GM12878 (cell line): ENCODE results near the gene AP3S1. TPM values are rescaled to one million over a fixed set of nuclear protein-coding genes. Genes with fewer than 3 reads are reported as not detected.

Experiments used
- ATAC-seq: fragments of 200-7000 bp; cut with Tn5 transposase; 3 replicates; pipeline ENCODE4 v1.9.1; 2020; ENCODE audit warnings: mild to moderate bottlenecking, moderate library complexity
- BruUV-seq: library from RNA; stranded (reverse); fragments of 400-500 nt; replicated peaks from 2 replicates; lab custom pipeline; 2021; lab: Mats Ljungman, UMichigan
- CTCF ChIA-PET: fragments of 300-600 bp; sonication (Branson Sonifier 250); formaldehyde crosslinking; extraction: SDS; loops from one replicate; lab custom pipeline; 2021; ENCODE audit warnings: inconsistent platforms; lab: Yijun Ruan, JAX
- POLR2A ChIA-PET: fragments of 350-600 bp; formaldehyde crosslinking; extraction: SDS; loops from one replicate; lab custom pipeline; 2021; ENCODE audit warnings: inconsistent platforms; lab: Charles Lee
- RAD21 ChIA-PET: fragments of 300-600 bp; sonication (Branson Sonifier 250); formaldehyde crosslinking; loops from one replicate; lab custom pipeline; 2023; ENCODE audit warnings: antibody characterized with exemption; ENCODE audit not compliant: unreplicated experiment; lab: Charles Lee
- SMC1A ChIA-PET: fragments of 300-600 bp; sonication (Branson Sonifier 250); formaldehyde crosslinking; loops from one replicate; lab custom pipeline; 2023; ENCODE audit not compliant: unreplicated experiment, uncharacterized antibody; lab: Charles Lee
- DNase-seq: peaks from one replicate; pipeline ENCODE4 v3.0.0-alpha.2; 2011; ENCODE audit warnings: low read depth, low spot score
- FAIRE-seq: peaks from 3 replicates; lab custom pipeline; 2011; peaks lifted over from hg19 to GRCh38; lab: Jason Lieb, UNC
- H2AFZ ChIP-seq: 2 replicates; pipeline ENCODE4 v1.6.0; 2011; ENCODE audit warnings: low read depth, low read length, control low read depth; ENCODE audit not compliant: control insufficient read depth
- H3K27ac ChIP-seq: 2 replicates; pipeline ENCODE4 v1.5.1; 2011; ENCODE audit warnings: control low read depth; ENCODE audit not compliant: control insufficient read depth, insufficient read depth
- H3K27me3 ChIP-seq, 2 experiments: replicated peaks in 1 of 2; 2 replicates each; pipeline versions ENCODE4 v1.6.0 to v1.6.1; 2011; ENCODE audit warnings: low read length in 1 of 2; ENCODE audit not compliant: control insufficient read depth in 2 of 2, insufficient read depth in 2 of 2
- H3K36me3 ChIP-seq, 2 experiments: 2 replicates each; pipeline ENCODE4 v1.5.1; 2011; ENCODE audit warnings: low read length in 1 of 2; ENCODE audit not compliant: control insufficient read depth in 2 of 2, insufficient read depth in 2 of 2
- H3K4me1 ChIP-seq: 2 replicates; pipeline ENCODE4 v1.6.1; 2011; ENCODE audit warnings: mild to moderate bottlenecking, low read length, moderate library complexity, mixed read lengths; ENCODE audit not compliant: control insufficient read depth, insufficient read depth
- H3K4me2 ChIP-seq: 2 replicates; pipeline ENCODE4 v1.6.0; 2011; ENCODE audit warnings: control low read depth; ENCODE audit not compliant: control insufficient read depth, insufficient read depth
- H3K4me3 ChIP-seq: fragments of 200-600 bp; sonication (generic); 2 replicates; pipeline ENCODE4 v1.5.1; 2016
- H3K79me2 ChIP-seq: 2 replicates; pipeline ENCODE4 v1.6.0; 2011; ENCODE audit warnings: low read length; ENCODE audit not compliant: control insufficient read depth, insufficient read depth
- H3K9ac ChIP-seq: 2 replicates; pipeline ENCODE4 v1.8.0; 2011; ENCODE audit warnings: low read length, control low read depth, mixed read lengths; ENCODE audit not compliant: control insufficient read depth, insufficient read depth
- H3K9me3 ChIP-seq: replicated peaks from 3 replicates; pipeline ENCODE4 v1.5.1; 2011; ENCODE audit warnings: mild to moderate bottlenecking, low read length; ENCODE audit not compliant: control insufficient read depth, insufficient read depth
- H4K20me1 ChIP-seq: 2 replicates; pipeline ENCODE4 v1.6.0; 2011; ENCODE audit not compliant: control insufficient read depth, insufficient read depth
- CHD2 ChIP-seq: IDR thresholded peaks from 2 replicates; pipeline ENCODE4 v1.6.1; 2011; ENCODE audit warnings: low read depth, low read length, improper control_type of control experiment, borderline replicate concordance
- EZH2 ChIP-seq: IDR thresholded peaks from 2 replicates; pipeline ENCODE4 v1.6.1; 2012; ENCODE audit warnings: low read depth, mild to moderate bottlenecking, control low read depth, inconsistent platforms, low read length, borderline replicate concordance; ENCODE audit not compliant: control insufficient read depth
- HSF1 ChIP-seq: fragments of 150-350 bp; IDR thresholded peaks from 2 replicates; pipeline ENCODE4 v1.6.1; 2014; ENCODE audit warnings: mild to moderate bottlenecking, low read depth, low read length
- SUZ12 ChIP-seq: fragments of 200-600 bp; sonication (generic); IDR thresholded peaks from one replicate; pipeline ENCODE4 v1.6.1; 2018; ENCODE audit warnings: antibody characterized with exemption, mild to moderate bottlenecking; ENCODE audit not compliant: unreplicated experiment
- USF2 ChIP-seq: IDR thresholded peaks from 2 replicates; pipeline ENCODE4 v1.6.1; 2011; ENCODE audit warnings: low read depth, low read length, improper control_type of control experiment, borderline replicate concordance
- WGBS: methylation state at CpG from one replicate; pipeline ENCODE4 v1.1.6; 2016; ENCODE audit warnings: low lambda C conversion rate; ENCODE audit not compliant: insufficient replicate concordance, insufficient coverage; ENCODE audit errors: missing lambda C conversion rate; 5-methylcytosine and 5-hydroxymethylcytosine counted together
- in situ Hi-C: fragments of 300-500 bp; cut with MboI; formaldehyde crosslinking; loops from 9 replicates; pipeline ENCODE4 v1.14.3; 2018; ENCODE audit warnings: mixed read lengths
- intact Hi-C: fragments of 100-400 bp; cut with micrococcal nuclease; formaldehyde crosslinking; loops from one replicate; pipeline ENCODE4 v1.14.2; 2022; ENCODE audit not compliant: unreplicated experiment
- polyA plus RNA-seq, 11 experiments: library from polyadenylated mRNA; depleted of rRNA in 4 of 11; unstranded in 6 of 11; stranded (reverse) in 5 of 11; fragments of >200 nt; fragmentation: Nextera tagmentation in 4 of 11; fragmentation: Illumina TruSeq in 1 of 11; extraction: Ambion mirVana in 4 of 11; extraction: Trizol in 1 of 11; gene quantifications; 1 replicate in 1 of 11; 2 replicates in 10 of 11; pipeline versions ENCODE4 v1.2.1 to v1.2.3, GENCODE V29; 2011 to 2016; ENCODE audit warnings: inconsistent platforms in 2 of 11, missing spikeins in 2 of 11, low read depth in 1 of 11
- total RNA-seq, 4 experiments: library from RNA; depleted of rRNA in 3 of 4; stranded (reverse); fragments of >200 nt in 3 of 4; fragmentation: Illumina TruSeq in 1 of 4; extraction: Trizol in 1 of 4; gene quantifications; 2 replicates each; pipeline versions ENCODE4 v1.2.1 to v1.2.3, GENCODE V29; 2013 to 2021

Gene AP3S1
- total and polyA plus RNA-seq, 10 of the 15 experiments (the other 5 are each of a cell fraction or from before 2014, with no cell fraction given), result 36.4 to 137 (median 67.5) TPM

- POLR2A ChIA-PET, result no interaction called here
- ATAC-seq (no peak), FAIRE-seq (no peak), DNase-seq (no peak)
- Histone ChIP-seq H3K9ac (no peak within 1 kb of the TSS), H3K4me3 (peak within 1 kb of the TSS; percentile 27; the same call in 1 of the 2 replicates), H4K20me1 (no peaks in the 10 kb centered on the region), H3K9me3 (no peaks in the 10 kb centered on the region; the same call in 1 of the 3 replicates), H2AFZ (peak within 1 kb of the TSS; percentile 33), H3K36me3 (no peaks in the 10 kb centered on the region), H3K4me2 (peak within 1 kb of the TSS; percentile 61), H3K79me2 (no peaks in the 10 kb centered on the region), H3K27ac (no peak within 1 kb of the TSS), H3K27me3 (peaks cover 12 to 23% of the 10 kb centered on the region in 2 experiments), H3K4me1 (peaks cover 2% of the 10 kb centered on the region; the same call in 1 of the 2 replicates)
- TF ChIP-seq SUZ12 (peak; percentile 42), CHD2 (no peak)
- RAD21 ChIA-PET, result no interaction called here
- in situ Hi-C loops, result no loop called here
- intact Hi-C loops, result no loop called here
- BruUV-seq, result no TSS peak
- WGBS, result 31% methylated on average over 18 of the region's 18 CpGs
- CTCF ChIA-PET, result no interaction called here
- SMC1A ChIA-PET, result no interaction called here
Observed at GRCh38 chr5:115962239-115962564, 120.5 kb downstream of the AP3S1 start, which contains the start of gene LVRN. TSS of gene LVRN (plus strand) at chr5:115962475. CDS start at chr5:115962618, 143 bp downstream.

- no TSS peak for BruUV-seq
- Histone ChIP-seq H3K79me2 (no peaks in the 10 kb centered on the region), H3K9ac (no peak overlapping the region), H3K9me3 (no peaks in the 10 kb centered on the region; the same call in 1 of the 3 replicates), H2AFZ (peak overlapping the region; percentile 33)
- TF ChIP-seq USF2, result no peak
- TF ChIP-seq HSF1, result no peak
- 0 out of 2 replicates have a peak, but pooled peaks have one; percentile 8 for TF ChIP-seq EZH2
- TF ChIP-seq, all 136 proteins: peak for 1
- CTCF ChIA-PET, result no interaction called here
- DNase-seq, result no peak
- Histone ChIP-seq H3K4me1 (peaks cover 2% of the 10 kb centered on the region; the same call in 1 of the 2 replicates), H3K4me3 (peak overlapping the region; percentile 27; the same call in 1 of the 2 replicates), H3K4me2 (peak overlapping the region; percentile 61; the same call in 1 of the 2 replicates), H3K36me3 (no peaks in the 10 kb centered on the region), H3K27ac (no peak overlapping the region), H3K27me3 (peaks cover 12 to 20% of the 10 kb centered on the region in 2 experiments), H4K20me1 (no peaks in the 10 kb centered on the region)
- no peak for ATAC-seq
- RAD21 ChIA-PET, result no interaction called here
- SMC1A ChIA-PET, result no interaction called here
- FAIRE-seq, result no peak
- in situ Hi-C loops (no loop called here), intact Hi-C loops (no loop called here)
- WGBS, result 40% methylated on average over 71 of the region's 71 CpGs
- POLR2A ChIA-PET, result no interaction called here
Observed at GRCh38 chr5:115962565-115963402, 121.0 kb downstream of the AP3S1 start.
